Gastrocnemius medialis (tissue), 4 donors: ENCODE measurements around the gene ANKRD50. TPM values are rescaled to one million over a fixed set of nuclear protein-coding genes. Genes with fewer than 3 reads are reported as not detected.

Source experiments
- ATAC-seq, 2 donors: fragments of 150-250 bp; one replicate each; pipeline ENCODE4 v1.9.1; 2016
- DNase-seq, 2 donors: peaks; one replicate each; pipeline ENCODE4 v3.0.0-alpha.2; 2019
- H3K27ac ChIP-seq, 4 donors: fragments of 200-600 bp; sonication (generic); 1 replicate in 1 of 4; 2 replicates in 3 of 4; pipeline ENCODE4 v1.5.1; 2016 to 2018; ENCODE audit warnings: mild to moderate bottlenecking in 2 of 4, moderate library complexity in 1 of 4
- H3K27me3 ChIP-seq, 3 donors: fragments of 200-600 bp; sonication (generic) in 2 of 3; 1 replicate in 1 of 3; 2 replicates in 2 of 3; pipeline versions ENCODE4 v1.5.1 to v1.6.0; 2016 to 2019; ENCODE audit warnings: mild to moderate bottlenecking in 1 of 3, moderate library complexity in 1 of 3
- H3K36me3 ChIP-seq, 2 donors: fragments of 200-600 bp; sonication (generic) in 1 of 2; one replicate each; pipeline ENCODE4 v1.5.1; 2017 to 2018
- H3K4me1 ChIP-seq, 2 donors: fragments of 200-600 bp; sonication (generic) in 1 of 2; one replicate each; pipeline ENCODE4 v1.5.1; 2016 to 2017; ENCODE audit warnings: mild to moderate bottlenecking in 2 of 2
- H3K4me3 ChIP-seq, 4 donors: fragments of 200-600 bp; sonication (generic) in 3 of 4; 1 replicate in 1 of 4; 2 replicates in 3 of 4; pipeline ENCODE4 v1.5.1; 2016 to 2019; ENCODE audit warnings: mild to moderate bottlenecking in 2 of 4
- H3K9me3 ChIP-seq, 3 donors: fragments of 200-600 bp; sonication (generic) in 2 of 3; 1 replicate in 1 of 3; 2 replicates in 2 of 3; pipeline ENCODE4 v1.5.1; 2016 to 2019
- POLR2A ChIP-seq, 2 donors: fragments of 450-650 bp; IDR thresholded peaks; one replicate each; pipeline ENCODE4 v1.6.1; 2017; ENCODE audit warnings: antibody characterized with exemption in 2 of 2, mild to moderate bottlenecking in 2 of 2, moderate library complexity in 2 of 2
- in situ Hi-C, 4 donors: fragments of 200-750 bp; cut with MboI; loops; one replicate each; pipeline versions ENCODE4 v1.15.0 to v1.8.0; 2017; ENCODE audit warnings: low sequenced_read_pairs in 4 of 4
- intact Hi-C: fragments of 100-400 bp; cut with DNase I; formaldehyde crosslinking; loops from one replicate; pipeline ENCODE4 v1.15.1; 2023; ENCODE audit warnings: low total_unique reads
- total RNA-seq, 4 donors: library from RNA; depleted of rRNA; stranded (reverse); fragments of >200 nt; gene quantifications; one replicate each; pipeline versions ENCODE4 v1.1.0 to v1.2.3, GENCODE V29; 2016
- TF ChIP-seq, protein P1 (sequence below), 5 experiments: fragments of 450-650 bp in 3 of 5; fragments of 200-600 bp in 2 of 5; sonication (generic) in 2 of 5; IDR thresholded peaks in 4 of 5; conservative IDR thresholded peaks in 1 of 5; 1 replicate in 4 of 5; 2 replicates in 1 of 5; pipeline ENCODE4 v1.5.1; 2016 to 2019; ENCODE audit warnings: antibody characterized with exemption in 5 of 5, mild to moderate bottlenecking in 3 of 5, moderate library complexity in 3 of 5

The ANKRD50 gene
- total RNA-seq, 4 donors from 2014 or later = 2.5 to 4.2 (median 3.3) TPM

DNA sequence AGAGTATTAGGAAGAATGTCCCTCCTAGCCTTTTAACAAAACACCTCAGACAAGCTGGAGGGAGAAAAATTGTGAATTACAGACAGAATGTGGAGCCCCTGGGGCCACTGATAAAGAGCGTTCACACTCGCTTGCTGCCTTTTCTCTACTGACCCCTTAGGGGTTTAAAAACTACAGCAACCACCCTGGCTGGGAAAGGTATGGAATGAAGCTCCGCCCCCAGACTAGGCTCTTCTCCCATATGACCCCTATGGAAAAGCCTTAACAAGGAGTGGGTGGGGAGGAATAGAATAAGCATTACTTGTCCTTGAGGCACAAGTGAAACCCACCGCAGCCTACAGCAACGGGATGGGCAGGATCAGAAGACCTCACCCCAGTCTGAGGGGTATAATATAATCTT is 26.3 kb downstream of the ANKRD50 start:
- intact Hi-C loops (no loop called here), in situ Hi-C loops (no loop called here)
- Histone ChIP-seq H3K36me3 (no peaks in the 10 kb centered on the region), H3K9me3 (no peaks in the 10 kb centered on the region), H3K27me3 (no peaks in the 10 kb centered on the region), H3K4me1 (no peaks in the 10 kb centered on the region), H3K4me3 (no peak overlapping the region), H3K27ac (no peak overlapping the region)
- ATAC-seq = no peak
- no peak for DNase-seq
- TF ChIP-seq, protein P1, sequence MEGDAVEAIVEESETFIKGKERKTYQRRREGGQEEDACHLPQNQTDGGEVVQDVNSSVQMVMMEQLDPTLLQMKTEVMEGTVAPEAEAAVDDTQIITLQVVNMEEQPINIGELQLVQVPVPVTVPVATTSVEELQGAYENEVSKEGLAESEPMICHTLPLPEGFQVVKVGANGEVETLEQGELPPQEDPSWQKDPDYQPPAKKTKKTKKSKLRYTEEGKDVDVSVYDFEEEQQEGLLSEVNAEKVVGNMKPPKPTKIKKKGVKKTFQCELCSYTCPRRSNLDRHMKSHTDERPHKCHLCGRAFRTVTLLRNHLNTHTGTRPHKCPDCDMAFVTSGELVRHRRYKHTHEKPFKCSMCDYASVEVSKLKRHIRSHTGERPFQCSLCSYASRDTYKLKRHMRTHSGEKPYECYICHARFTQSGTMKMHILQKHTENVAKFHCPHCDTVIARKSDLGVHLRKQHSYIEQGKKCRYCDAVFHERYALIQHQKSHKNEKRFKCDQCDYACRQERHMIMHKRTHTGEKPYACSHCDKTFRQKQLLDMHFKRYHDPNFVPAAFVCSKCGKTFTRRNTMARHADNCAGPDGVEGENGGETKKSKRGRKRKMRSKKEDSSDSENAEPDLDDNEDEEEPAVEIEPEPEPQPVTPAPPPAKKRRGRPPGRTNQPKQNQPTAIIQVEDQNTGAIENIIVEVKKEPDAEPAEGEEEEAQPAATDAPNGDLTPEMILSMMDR (IDR thresholded peaks at IDR 0.05 in 4 of 5, conservative IDR thresholded peaks at IDR 0.05 in 1 of 5) = no peak
- TF ChIP-seq POLR2A (IDR thresholded peaks at IDR 0.05) = no peak

DNA sequence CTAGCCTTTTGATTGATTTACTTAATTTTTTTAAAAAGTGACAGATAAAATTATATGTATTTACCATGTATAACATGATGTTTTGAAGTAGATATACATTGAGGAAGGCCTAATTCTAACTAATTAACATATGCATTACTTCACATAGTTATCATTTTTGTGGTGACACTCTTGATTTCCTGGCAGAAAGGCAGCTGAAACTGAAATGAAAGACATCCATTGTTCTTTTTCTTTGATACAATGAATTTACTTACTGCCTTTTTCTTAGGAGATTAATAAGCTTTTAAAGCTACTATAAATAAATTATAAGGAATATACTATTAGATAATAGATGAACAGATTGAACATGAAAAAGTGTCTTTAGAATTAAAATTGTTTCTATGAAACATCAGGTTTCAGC is 26.7 kb downstream of the ANKRD50 start:
- TF ChIP-seq POLR2A (IDR thresholded peaks at IDR 0.05) = no peak
- H3K27ac ChIP-seq = no peak overlapping the region
- ATAC-seq = no peak
- in situ Hi-C loops (no loop called here), intact Hi-C loops (no loop called here)
- no peak for DNase-seq
- H3K9me3 ChIP-seq = no peaks in the 10 kb centered on the region
- no peaks in the 10 kb centered on the region for H3K36me3 ChIP-seq
- H3K4me1 ChIP-seq = no peaks in the 10 kb centered on the region
- H3K4me3 ChIP-seq = no peak overlapping the region
- no peaks in the 10 kb centered on the region for H3K27me3 ChIP-seq

DNA sequence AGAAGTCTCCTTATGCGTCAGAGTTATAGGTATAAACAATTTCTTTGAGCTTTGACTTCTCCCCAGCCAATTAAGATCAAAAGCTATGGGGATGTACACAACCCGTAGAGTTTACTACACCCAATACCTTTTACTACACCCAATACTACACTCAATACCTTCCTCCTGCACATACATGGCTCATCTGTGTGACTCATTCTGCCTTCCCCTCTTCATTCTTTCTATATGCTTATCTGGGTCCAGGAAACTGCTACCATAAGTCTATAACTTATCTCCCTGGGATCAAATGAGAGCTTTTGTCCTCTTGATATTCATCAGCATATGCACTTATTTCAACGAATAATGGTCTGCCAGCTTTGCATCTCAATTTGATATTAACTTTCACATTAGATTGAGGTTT is 28.2 kb downstream of the ANKRD50 start:
- no peaks in the 10 kb centered on the region for H3K9me3 ChIP-seq
- TF ChIP-seq, protein P1 (IDR thresholded peaks at IDR 0.05 in 4 of 5, conservative IDR thresholded peaks at IDR 0.05 in 1 of 5) = no peak
- H3K27ac ChIP-seq = no peak overlapping the region
- no peaks in the 10 kb centered on the region for H3K27me3 ChIP-seq
- intact Hi-C loops (no loop called here), in situ Hi-C loops (no loop called here)
- no peaks in the 10 kb centered on the region for H3K4me1 ChIP-seq
- no peaks in the 10 kb centered on the region for H3K36me3 ChIP-seq
- no peak overlapping the region for H3K4me3 ChIP-seq
- ATAC-seq (no peak), DNase-seq (no peak)

- Histone ChIP-seq H3K9me3 (no peaks in the 10 kb centered on the region), H3K4me3 (no peak overlapping the region), H3K4me1 (no peaks in the 10 kb centered on the region), H3K27ac (no peak overlapping the region), H3K36me3 (peaks cover 0 to 4% of the 10 kb centered on the region in 2 donors), H3K27me3 (no peaks in the 10 kb centered on the region)
- intact Hi-C loops = no loop called here
- ATAC-seq (no peak), DNase-seq (no peak)
- no peak for TF ChIP-seq POLR2A (IDR thresholded peaks at IDR 0.05)
- TF ChIP-seq, protein P1 (IDR thresholded peaks at IDR 0.05 in 4 of 5, conservative IDR thresholded peaks at IDR 0.05 in 1 of 5) = no peak
- in situ Hi-C loops = no loop called here
These were observed 30.1 kb downstream of the ANKRD50 start for GRCh38 chr4:124682384-124682783.

- Histone ChIP-seq H3K27me3 (no peaks in the 10 kb centered on the region), H3K4me1 (no peaks in the 10 kb centered on the region), H3K36me3 (peaks cover 0 to 8% of the 10 kb centered on the region in 2 donors), H3K27ac (no peak overlapping the region), H3K9me3 (no peaks in the 10 kb centered on the region), H3K4me3 (no peak overlapping the region)
- DNase-seq = no peak
- intact Hi-C loops = no loop called here
- ATAC-seq = no peak
- in situ Hi-C loops = no loop called here
- TF ChIP-seq POLR2A (IDR thresholded peaks at IDR 0.05) = no peak
- TF ChIP-seq, protein P1 (IDR thresholded peaks at IDR 0.05 in 4 of 5, conservative IDR thresholded peaks at IDR 0.05 in 1 of 5) = no peak
These were observed 46.0 kb downstream of the ANKRD50 start for GRCh38 chr4:124666496-124666895.
